H1 (cell line): ENCODE data around the gene OTUD4. TPM values are rescaled to one million over a fixed set of nuclear protein-coding genes. Genes with fewer than 3 reads are reported as not detected.
A peak's percentile ranks its signal among the peaks of the same experiment; 100 is the strongest.

ENCODE experiments used
- CTCF ChIA-PET: fragments of 300-600 bp; sonication (Branson Sonifier 250); formaldehyde crosslinking; loops from one replicate; lab custom pipeline; 2021; ENCODE audit not compliant: partially characterized antibody; lab: Charles Lee
- POLR2A ChIA-PET: fragments of 300-600 bp; sonication (Branson Sonifier 250); formaldehyde crosslinking; loops from one replicate; lab custom pipeline; 2021; ENCODE audit warnings: inconsistent platforms; ENCODE audit not compliant: partially characterized antibody; lab: Charles Lee
- DNase-seq, 2 experiments: peaks; one replicate each; pipeline versions ENCODE4 v3.0.0 to v3.0.0-alpha.2; 2010 to 2022; ENCODE audit warnings: low spot score in 2 of 2, low read depth in 1 of 2, mixed read lengths in 1 of 2
- FAIRE-seq: peaks from 2 replicates; lab custom pipeline; 2011; peaks lifted over from hg19 to GRCh38; lab: Jason Lieb, UNC
- H2AFZ ChIP-seq: 2 replicates; pipeline ENCODE4 v1.8.1; 2012; ENCODE audit warnings: low read length, inconsistent platforms
- H2AK5ac ChIP-seq: 2 replicates; pipeline ENCODE4 v1.6.1; 2013; ENCODE audit warnings: low read depth, low read length
- H2BK120ac ChIP-seq: replicated peaks from 2 replicates; pipeline ENCODE3; 2013; ENCODE audit warnings: low read depth, low read length, inconsistent platforms
- H2BK12ac ChIP-seq: 2 replicates; pipeline ENCODE4 v1.6.1; 2013; ENCODE audit warnings: low read depth, low read length
- H2BK15ac ChIP-seq: 2 replicates; pipeline ENCODE4 v1.6.1; 2013; ENCODE audit warnings: low read length
- H2BK20ac ChIP-seq: 2 replicates; pipeline ENCODE4 v1.6.1; 2013; ENCODE audit warnings: low read length
- H2BK5ac ChIP-seq: 2 replicates; pipeline ENCODE4 v1.6.1; 2013; ENCODE audit warnings: low read depth, low read length
- H3K14ac ChIP-seq: 2 replicates; pipeline ENCODE4 v1.6.1; 2013; ENCODE audit warnings: inconsistent platforms; ENCODE audit not compliant: insufficient read length
- H3K18ac ChIP-seq: 2 replicates; pipeline ENCODE4 v1.6.1; 2013; ENCODE audit warnings: low read length; ENCODE audit errors: extremely low read depth
- H3K23ac ChIP-seq: 2 replicates; pipeline ENCODE4 v1.6.1; 2013; ENCODE audit warnings: inconsistent platforms; ENCODE audit not compliant: insufficient read length
- H3K23me2 ChIP-seq: 2 replicates; pipeline ENCODE4 v1.6.1; 2013; ENCODE audit warnings: low read depth, low read length
- H3K27ac ChIP-seq: 2 replicates; pipeline ENCODE4 v1.6.1; 2011; ENCODE audit warnings: low read depth, low read length, inconsistent platforms
- H3K27me3 ChIP-seq, 4 experiments: replicated peaks in 1 of 4; 1 replicate in 1 of 4; 2 replicates in 3 of 4; pipeline versions ENCODE4 v1.6.1 to v1.8.1; 2011 to 2013; ENCODE audit warnings: low read length in 3 of 4, mild to moderate bottlenecking in 3 of 4, inconsistent platforms in 2 of 4, mixed read lengths in 2 of 4, moderate library complexity in 1 of 4; ENCODE audit not compliant: control insufficient read depth in 3 of 4, insufficient read depth in 3 of 4; ENCODE audit errors: extremely low read depth in 1 of 4
- H3K36me3 ChIP-seq, 4 experiments: 2 replicates each; pipeline versions ENCODE4 v1.6.1 to v1.8.1; 2011 to 2013; ENCODE audit warnings: mild to moderate bottlenecking in 4 of 4, low read length in 3 of 4, moderate library complexity in 2 of 4, control low read depth in 1 of 4, inconsistent platforms in 1 of 4; ENCODE audit not compliant: insufficient read depth in 4 of 4, control insufficient read depth in 2 of 4
- H3K4ac ChIP-seq: replicated peaks from 2 replicates; pipeline ENCODE3; 2013; ENCODE audit warnings: low read length, low read depth, mixed read lengths, inconsistent platforms; ENCODE audit not compliant: insufficient read length
- H3K4me1 ChIP-seq, 4 experiments: replicated peaks in 1 of 4; 1 replicate in 1 of 4; 2 replicates in 3 of 4; pipeline versions ENCODE4 v1.6.1 to v1.8.1; 2011 to 2013; ENCODE audit warnings: low read length in 3 of 4, inconsistent platforms in 2 of 4, mixed read lengths in 1 of 4; ENCODE audit not compliant: insufficient read depth in 4 of 4, control insufficient read depth in 3 of 4
- H3K4me2 ChIP-seq, 2 experiments: 2 replicates each; pipeline versions ENCODE4 v1.6.1 to v1.8.1; 2011 to 2013; ENCODE audit warnings: low read depth in 2 of 2, low read length in 2 of 2, control low read depth in 1 of 2, inconsistent platforms in 1 of 2, mild to moderate bottlenecking in 1 of 2; ENCODE audit not compliant: insufficient read depth in 1 of 2
- H3K4me3 ChIP-seq, 4 experiments: fragments of 200-600, 300-600 bp in 1 of 4; sonication (generic), shearing (Covaris generic), sonication (Bioruptor Twin) in 1 of 4; 2 replicates each; pipeline versions ENCODE4 v1.5.1 to v1.8.1; 2011 to 2016; ENCODE audit warnings: low read length in 4 of 4, low read depth in 3 of 4, control low read depth in 2 of 4, inconsistent platforms in 2 of 4, mild to moderate bottlenecking in 2 of 4, mixed read lengths in 1 of 4, moderate library complexity in 1 of 4; ENCODE audit not compliant: insufficient read depth in 2 of 4; ENCODE audit errors: extremely low read depth in 1 of 4
- H3K56ac ChIP-seq: replicated peaks from 2 replicates; pipeline ENCODE3; 2013; ENCODE audit warnings: low read depth, mild to moderate bottlenecking, mixed read lengths, low read length, inconsistent platforms; ENCODE audit not compliant: insufficient read length
- H3K79me1 ChIP-seq: 2 replicates; pipeline ENCODE4 v1.6.1; 2013; ENCODE audit warnings: low read depth, low read length, control low read depth
- H3K79me2 ChIP-seq, 2 experiments: 2 replicates each; pipeline versions ENCODE4 v1.6.1 to v1.8.1; 2012 to 2013; ENCODE audit warnings: low read length in 2 of 2, mild to moderate bottlenecking in 2 of 2, inconsistent platforms in 1 of 2; ENCODE audit not compliant: insufficient read depth in 2 of 2, control insufficient read depth in 1 of 2
- H3K9ac ChIP-seq, 4 experiments: replicated peaks in 1 of 4; 1 replicate in 1 of 4; 2 replicates in 3 of 4; pipeline versions ENCODE4 v1.6.1 to v1.8.1; 2011 to 2013; ENCODE audit warnings: low read depth in 3 of 4, low read length in 3 of 4, control low read depth in 2 of 4, mild to moderate bottlenecking in 2 of 4, moderate library complexity in 2 of 4, inconsistent platforms in 1 of 4; ENCODE audit errors: extremely low read depth in 1 of 4
- H3K9me3 ChIP-seq, 2 experiments: 2 replicates each; pipeline versions ENCODE4 v1.6.1 to v1.8.1; 2012 to 2013; ENCODE audit warnings: mild to moderate bottlenecking in 2 of 2, moderate library complexity in 2 of 2, control low read depth in 1 of 2, inconsistent platforms in 1 of 2, low read depth in 1 of 2, low read length in 1 of 2, mixed read lengths in 1 of 2; ENCODE audit not compliant: insufficient read depth in 2 of 2
- H4K20me1 ChIP-seq, 2 experiments: replicated peaks in 1 of 2; 2 replicates each; pipeline versions ENCODE3 to v1.8.1; 2011 to 2013; ENCODE audit warnings: inconsistent platforms in 2 of 2, low read length in 2 of 2, mild to moderate bottlenecking in 1 of 2; ENCODE audit not compliant: insufficient read depth in 2 of 2, control insufficient read depth in 1 of 2
- H4K5ac ChIP-seq: 2 replicates; pipeline ENCODE4 v1.6.1; 2013; ENCODE audit warnings: low read length, low read depth, mixed read lengths, inconsistent platforms; ENCODE audit not compliant: insufficient read length
- H4K8ac ChIP-seq: 2 replicates; pipeline ENCODE4 v1.8.0; 2013; ENCODE audit warnings: mild to moderate bottlenecking, moderate library complexity, low read length, inconsistent platforms; ENCODE audit not compliant: insufficient read depth; ENCODE audit errors: extremely low read depth
- H4K91ac ChIP-seq: replicated peaks from 2 replicates; pipeline ENCODE3; 2013; ENCODE audit warnings: low read length, mixed read lengths, inconsistent platforms; ENCODE audit not compliant: insufficient read length
- HDAC2 ChIP-seq, 2 experiments: fragments of 300-600 bp in 1 of 2; sonication (generic) in 1 of 2; IDR thresholded peaks; 2 replicates each; pipeline ENCODE4 v1.6.1; 2011 to 2012; ENCODE audit warnings: low read depth in 2 of 2, low read length in 2 of 2, mild to moderate bottlenecking in 2 of 2, moderate library complexity in 2 of 2, borderline replicate concordance in 1 of 2, inconsistent platforms in 1 of 2
- KDM1A ChIP-seq: fragments of 200-600, 300-600 bp; sonication (generic); IDR thresholded peaks from 2 replicates; pipeline ENCODE4 v1.7.1; 2016; ENCODE audit warnings: mild to moderate bottlenecking, low read length, borderline replicate concordance
- PHF8 ChIP-seq: fragments of 200-600 bp; sonication (generic); conservative IDR thresholded peaks from 2 replicates; pipeline ENCODE4 v1.7.1; 2012; ENCODE audit warnings: low read depth, mild to moderate bottlenecking, inconsistent platforms, low read length, moderate library complexity
- TAF1 ChIP-seq: IDR thresholded peaks from 2 replicates; pipeline ENCODE4 v1.6.1; 2011; ENCODE audit warnings: mild to moderate bottlenecking, low read depth, low read length
- ZNF274 ChIP-seq: IDR thresholded peaks from 2 replicates; pipeline ENCODE4 v1.7.0; 2012; ENCODE audit warnings: low read length, borderline replicate concordance; ENCODE audit errors: extremely low read depth
- WGBS, 2 experiments: shearing (Covaris generic) in 1 of 2; methylation state at CpG; one replicate each; pipeline versions ENCODE4 v1.1.6 to v1.1.7; 2013 to 2015; ENCODE audit warnings: low lambda C conversion rate in 2 of 2, mixed read lengths in 2 of 2, inconsistent platforms in 1 of 2, low coverage in 1 of 2, missing lambda C conversion rate in 1 of 2; ENCODE audit not compliant: insufficient replicate concordance in 2 of 2, insufficient coverage in 1 of 2, insufficient read length in 1 of 2; ENCODE audit errors: extremely low coverage in 1 of 2, missing lambda C conversion rate in 1 of 2; 5-methylcytosine and 5-hydroxymethylcytosine counted together
- polyA plus RNA-seq, 7 experiments: library from polyadenylated mRNA; depleted of rRNA in 3 of 7; stranded (reverse) in 5 of 7; unstranded in 2 of 7; fragments of >200 nt in 5 of 7; fragments of 200-250 nt in 2 of 7; gene quantifications; 1 replicate in 5 of 7; 2 replicates in 1 of 7; 4 replicates in 1 of 7; pipeline versions ENCODE4 v1.2.1 to v1.2.3, GENCODE V29; 2011 to 2013; ENCODE audit warnings: missing spikeins in 2 of 7, mixed read lengths in 2 of 7
- total RNA-seq: library from RNA; stranded (reverse); fragmentation: NEBNext Ultra II Directional; extraction: Animal tissue kit (Norgen Biotek cat#: 25700); gene quantifications from 2 replicates; pipeline ENCODE4 v1.2.1, GENCODE V29; 2021

OTUD4 gene
- total and polyA plus RNA-seq, 2 of the 8 experiments (the other 6 are each of a cell fraction or from before 2014, with no cell fraction given), result 17.4 to 57.0 TPM

GRCh38 chr4:145098675-145099037 lies 81.7 kb downstream of the OTUD4 start:
- peak overlapping the region; percentile 88 to 98 (median 96) for H3K4me3 ChIP-seq
- H2BK15ac ChIP-seq, result no peak overlapping the region; the same call in 1 of the 2 replicates
- no peaks in the 10 kb centered on the region for H3K23me2 ChIP-seq
- ChIA-PET POLR2A (interaction anchor here (1.1 to 2.1 kb wide), 19 partner anchors 9 to 449 kb away, joined by 3 to 10 read pairs (median 4); partner anchors contain the start of gene OTUD4), CTCF (interaction anchor here (1.3 to 1.9 kb wide), 2 partner anchors 15 to 25 kb away, joined by 3 to 5 read pairs; no protein-coding TSS in a partner anchor)
- H3K9me3 ChIP-seq, result no peaks in the 10 kb centered on the region; a peak in 1 of 4 replicates
- H3K79me2 ChIP-seq, result peaks cover 35 to 93% of the 10 kb centered on the region in 2 experiments
- peak overlapping the region; percentile 72; the same call in 1 of the 2 replicates for H2BK5ac ChIP-seq
- no peaks in the 10 kb centered on the region; the same call in 1 of the 2 replicates for H3K79me1 ChIP-seq
- H2BK120ac ChIP-seq, result no peak overlapping the region
- no peak overlapping the region for H3K14ac ChIP-seq
- H3K9ac ChIP-seq, result peak overlapping the region; percentile 88 to 99 (median 98)
- H2AK5ac ChIP-seq, result no peak overlapping the region
- H3K36me3 ChIP-seq, result peaks cover 3 to 18% (median 10%) of the 10 kb centered on the region in 4 experiments
- WGBS, 2 experiments, result 2% methylated on average over 9 of the region's 9 CpGs; no CpG with 5 or more reads in 1 of the 2 experiments
- peaks cover 0 to 1% of the 10 kb centered on the region in 2 experiments for H4K20me1 ChIP-seq
- H3K27me3 ChIP-seq, result no peaks in the 10 kb centered on the region
- peak overlapping the region; percentile 98; the same call in 1 of the 2 replicates for H4K8ac ChIP-seq
- no peak overlapping the region for H2BK20ac ChIP-seq
- H4K91ac ChIP-seq, result no peak overlapping the region
- H3K4me1 ChIP-seq, result peaks cover 0 to 6% (median 1%) of the 10 kb centered on the region in 4 experiments; a peak in 2 of 7 replicates
- H4K5ac ChIP-seq, result peak overlapping the region; percentile 91
- peak overlapping the region; percentile 62 to 88 for H3K4me2 ChIP-seq
- DNase-seq (no peak), FAIRE-seq (no peak)
- no peak overlapping the region for H2AFZ ChIP-seq
- peak overlapping the region; percentile 90 for H3K27ac ChIP-seq
- H2BK12ac ChIP-seq, result peak overlapping the region; percentile 10; the same call in 1 of the 2 replicates
- TF ChIP-seq TAF1 (no peak), PHF8 (peak; percentile 14; the same call in 1 of the 2 replicates), KDM1A (no peak), ZNF274 (no peak), HDAC2 (IDR thresholded peaks at IDR 0.05; ENCODE audit: borderline replicate concordance in 1 of 2, low read depth in 2 of 2, low read length in 2 of 2) (peak in 1 of 2 experiments; percentile 12; a peak in 1 of 4 replicates)
- peak overlapping the region; percentile 22 for H3K56ac ChIP-seq
- no peak overlapping the region for H3K4ac ChIP-seq
- H3K18ac ChIP-seq, result peak overlapping the region; percentile 88; the same call in 1 of the 2 replicates
- no peak overlapping the region for H3K23ac ChIP-seq
